ENCODE measurements around the gene PLXNA1.

Gene PLXNA1

DNA sequence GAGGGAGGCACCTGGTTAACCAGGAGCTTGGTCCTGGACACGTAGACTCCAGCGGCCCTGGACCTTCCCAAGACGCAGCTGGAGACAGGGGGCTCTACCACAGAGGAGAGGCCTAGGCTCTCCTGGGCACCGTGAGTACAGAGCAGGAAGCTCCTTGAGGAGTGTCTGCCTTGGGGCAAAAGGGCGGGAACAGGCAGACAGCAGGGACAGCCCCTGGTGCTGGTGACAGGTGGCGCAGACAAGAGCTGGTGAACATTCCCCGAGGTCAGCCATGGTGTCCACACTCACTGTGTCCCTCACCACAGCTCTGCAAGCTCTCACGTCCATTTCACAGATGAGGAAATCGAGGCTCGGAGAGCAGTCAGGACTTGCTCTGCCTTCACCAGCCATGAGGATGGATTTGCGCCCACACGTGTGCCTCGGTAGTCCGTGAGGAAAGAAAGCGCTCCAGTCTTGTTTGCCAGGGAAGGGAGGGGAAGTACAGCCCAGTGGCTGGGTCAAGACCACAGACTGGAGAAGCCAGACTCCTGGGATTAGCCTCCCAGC, 2.6 kb upstream of the PLXNA1 start:
- TF ChIP-seq, protein P1, sequence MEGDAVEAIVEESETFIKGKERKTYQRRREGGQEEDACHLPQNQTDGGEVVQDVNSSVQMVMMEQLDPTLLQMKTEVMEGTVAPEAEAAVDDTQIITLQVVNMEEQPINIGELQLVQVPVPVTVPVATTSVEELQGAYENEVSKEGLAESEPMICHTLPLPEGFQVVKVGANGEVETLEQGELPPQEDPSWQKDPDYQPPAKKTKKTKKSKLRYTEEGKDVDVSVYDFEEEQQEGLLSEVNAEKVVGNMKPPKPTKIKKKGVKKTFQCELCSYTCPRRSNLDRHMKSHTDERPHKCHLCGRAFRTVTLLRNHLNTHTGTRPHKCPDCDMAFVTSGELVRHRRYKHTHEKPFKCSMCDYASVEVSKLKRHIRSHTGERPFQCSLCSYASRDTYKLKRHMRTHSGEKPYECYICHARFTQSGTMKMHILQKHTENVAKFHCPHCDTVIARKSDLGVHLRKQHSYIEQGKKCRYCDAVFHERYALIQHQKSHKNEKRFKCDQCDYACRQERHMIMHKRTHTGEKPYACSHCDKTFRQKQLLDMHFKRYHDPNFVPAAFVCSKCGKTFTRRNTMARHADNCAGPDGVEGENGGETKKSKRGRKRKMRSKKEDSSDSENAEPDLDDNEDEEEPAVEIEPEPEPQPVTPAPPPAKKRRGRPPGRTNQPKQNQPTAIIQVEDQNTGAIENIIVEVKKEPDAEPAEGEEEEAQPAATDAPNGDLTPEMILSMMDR (conservative IDR thresholded peaks at IDR 0.05; ENCODE audit: low read depth, low read length), result no peak
- no peak for DNase-seq (ENCODE audit: low read depth)
- H3K4me3 ChIP-seq (ENCODE audit: low read depth, low read length), result no peak overlapping the region

DNA sequence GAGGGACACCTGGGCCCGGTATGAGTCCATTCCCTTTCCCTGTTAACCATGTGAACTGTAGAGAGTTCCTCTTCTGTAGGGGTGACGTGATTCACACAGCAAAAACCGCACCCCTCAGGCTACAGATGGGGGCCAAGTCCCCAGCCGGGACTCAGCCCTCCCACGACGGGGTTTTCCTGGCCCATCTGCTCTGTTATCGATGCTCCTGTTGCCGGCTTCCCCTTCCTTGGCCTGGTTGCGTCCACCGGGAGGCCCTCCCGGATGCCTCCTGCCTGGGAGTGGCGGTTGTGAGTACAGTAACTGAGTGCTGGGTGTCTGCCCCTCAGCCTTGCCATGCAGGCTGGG, 817 bp upstream of the PLXNA1 start:
- TF ChIP-seq, protein P1 (conservative IDR thresholded peaks at IDR 0.05; ENCODE audit: low read depth, low read length), result no peak
- DNase-seq (ENCODE audit: low read depth), result peak; percentile 19
- peak overlapping the region; percentile 54 for H3K4me3 ChIP-seq (ENCODE audit: low read depth, low read length)

DNA sequence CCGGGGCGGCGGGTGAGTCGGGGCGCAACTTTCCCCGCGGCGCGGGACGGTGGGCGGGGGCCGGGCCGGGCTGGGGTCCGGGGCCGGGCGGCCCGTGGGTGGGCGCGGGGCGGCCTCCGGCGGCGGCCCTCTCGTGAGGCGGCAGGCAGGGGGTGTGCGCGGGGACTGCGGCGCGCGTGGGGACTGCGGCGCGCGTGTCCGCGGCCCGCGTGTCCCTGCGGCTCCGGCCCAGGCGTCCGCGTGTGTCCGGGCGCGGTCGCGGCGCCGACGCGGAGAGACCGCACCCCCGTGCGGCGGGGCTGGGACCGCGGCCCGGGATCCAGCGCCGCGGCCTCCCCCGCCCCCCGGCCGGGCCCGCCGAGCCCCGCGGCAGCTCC, 349 bp downstream of the PLXNA1 start:
- no peak for DNase-seq (ENCODE audit: low read depth)
- TF ChIP-seq, protein P1 (conservative IDR thresholded peaks at IDR 0.05; ENCODE audit: low read depth, low read length), result no peak

DNA sequence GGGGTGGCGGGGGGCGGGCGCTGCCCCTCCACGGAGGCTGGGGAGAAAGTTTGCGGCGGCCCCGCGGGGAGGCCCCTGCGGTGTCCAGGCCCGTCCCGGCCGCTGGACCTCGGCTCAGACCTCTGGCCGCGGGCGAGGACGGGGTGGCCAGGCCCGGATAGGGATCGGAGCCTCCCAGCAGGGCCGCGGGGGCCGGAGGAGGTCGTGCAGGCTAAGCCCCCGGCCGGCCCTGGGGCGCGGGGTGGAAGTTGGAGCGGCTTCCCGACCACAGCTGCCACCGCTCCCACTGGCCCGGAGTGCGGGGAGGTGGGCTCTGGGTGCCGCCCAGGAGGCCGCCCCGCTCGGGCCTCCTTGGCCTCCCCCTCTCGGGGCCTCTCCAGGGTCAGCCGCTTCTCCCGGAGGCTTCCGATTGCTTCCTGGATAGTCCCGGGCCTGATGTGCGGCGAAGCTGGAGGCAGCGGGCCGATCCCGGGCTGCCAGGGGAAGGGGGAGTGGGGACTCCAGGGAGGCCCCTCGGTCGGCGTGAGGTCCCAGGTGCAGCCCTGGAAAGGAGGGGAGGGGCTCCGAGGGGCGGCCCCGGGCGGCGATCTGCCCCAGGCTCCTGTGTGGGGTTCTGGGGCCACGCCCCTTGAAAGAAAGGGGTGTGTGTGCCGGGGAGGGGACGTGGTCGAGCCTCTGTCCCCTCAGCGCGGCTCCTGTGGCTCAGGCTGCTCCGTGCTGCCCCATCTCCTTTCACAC, 907 bp downstream of the PLXNA1 start:
- H3K4me3 ChIP-seq (ENCODE audit: low read depth, low read length), result peak overlapping the region; percentile 72
- TF ChIP-seq, protein P1 (conservative IDR thresholded peaks at IDR 0.05; ENCODE audit: low read depth, low read length), result no peak
- DNase-seq (ENCODE audit: low read depth), result peak; percentile 32

More for the DNA sequence above, 349 bp downstream of the PLXNA1 start:
- H3K4me3 ChIP-seq (ENCODE audit: low read depth, low read length), result peak overlapping the region; percentile 72

DNA sequence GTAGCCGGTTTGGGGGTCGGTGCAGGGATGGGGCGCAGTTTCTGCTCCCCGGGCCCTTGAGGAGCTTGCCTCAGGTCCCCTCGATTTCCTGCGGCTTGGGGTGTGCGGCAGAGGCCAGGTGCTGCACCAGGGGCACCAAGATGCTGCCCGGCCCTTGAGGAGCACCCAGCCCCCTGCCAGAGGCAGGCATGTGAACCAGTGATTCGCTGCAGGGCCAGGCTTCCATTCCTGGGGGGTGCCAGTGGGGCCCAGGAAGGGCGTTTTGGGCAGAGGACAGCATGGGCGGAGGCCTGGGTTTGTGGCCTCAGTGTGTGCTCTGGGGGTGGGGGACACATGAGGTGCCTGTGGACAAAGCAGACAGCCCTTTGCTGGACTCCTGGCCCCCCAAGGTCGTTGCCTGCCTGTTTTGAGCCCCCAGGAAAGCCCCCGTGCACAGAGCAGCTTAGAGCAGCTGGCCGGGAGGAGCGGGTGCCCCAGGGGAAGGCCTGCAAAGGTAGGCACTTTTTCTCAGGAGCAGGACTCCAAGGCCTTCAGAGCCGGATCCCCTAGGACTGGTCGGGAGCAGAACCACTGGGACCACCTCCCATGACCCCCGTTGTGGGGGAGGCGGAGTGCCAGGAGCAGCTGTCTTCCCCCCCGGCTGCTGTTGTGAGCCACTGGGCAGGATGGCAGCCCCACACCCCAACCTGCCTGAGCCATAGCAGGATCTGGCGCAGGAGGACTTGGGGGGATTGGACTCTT, 1.6 kb downstream of the PLXNA1 start:
- peak overlapping the region; percentile 72 for H3K4me3 ChIP-seq (ENCODE audit: low read depth, low read length)
- TF ChIP-seq, protein P1 (conservative IDR thresholded peaks at IDR 0.05; ENCODE audit: low read depth, low read length), result no peak
- no peak for DNase-seq (ENCODE audit: low read depth)

DNA sequence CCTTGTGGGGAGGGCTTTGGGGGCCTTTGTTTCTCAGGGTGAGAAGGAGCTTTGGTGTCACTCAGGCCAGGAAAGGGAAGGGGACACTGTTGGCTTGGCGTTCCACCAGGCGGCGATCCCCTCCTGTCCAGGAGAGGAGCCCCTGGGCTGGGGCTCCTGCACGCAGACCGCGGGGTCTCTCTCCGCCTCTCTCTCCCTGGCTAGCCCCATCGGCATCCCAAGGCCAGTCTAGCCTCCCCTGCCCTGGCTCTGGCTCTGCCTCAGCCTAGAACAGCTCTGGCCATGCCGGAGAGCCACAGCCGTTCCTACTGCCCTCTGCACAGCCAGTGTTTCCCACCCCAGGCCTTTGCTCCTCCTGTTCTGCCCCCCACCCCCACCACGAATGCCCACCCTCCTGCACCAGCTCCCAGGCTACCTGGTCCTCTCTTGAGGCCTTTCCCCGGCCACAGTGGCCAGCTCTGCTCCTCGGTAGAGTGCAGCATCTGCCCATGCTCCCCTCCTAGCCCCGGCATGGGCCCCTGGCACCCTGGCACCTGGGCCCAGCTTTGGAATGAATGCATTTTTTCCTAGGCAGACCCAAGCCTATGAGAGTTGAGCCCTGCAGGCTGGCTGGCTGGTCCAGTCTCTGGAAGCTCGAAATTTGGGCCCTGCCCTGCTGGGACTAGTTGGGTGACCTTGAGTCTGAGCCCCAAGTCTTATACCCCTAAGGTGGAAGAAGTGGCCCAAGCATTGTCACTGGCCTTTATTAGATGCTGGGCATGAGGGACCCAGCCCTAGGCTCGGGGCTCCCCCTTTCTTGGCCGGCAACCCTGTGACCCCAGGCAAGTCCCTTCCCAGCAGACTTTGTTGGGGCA, 2.4 kb downstream of the PLXNA1 start:
- peak overlapping the region; percentile 72 for H3K4me3 ChIP-seq (ENCODE audit: low read depth, low read length)
- TF ChIP-seq, protein P1 (conservative IDR thresholded peaks at IDR 0.05; ENCODE audit: low read depth, low read length), result no peak
- no peak for DNase-seq (ENCODE audit: low read depth)
